VCaP (cell line): ENCODE results near the gene ALOX12.

ENCODE experiments used
- H3K27ac ChIP-seq: fragments of 450-650 bp; 2 replicates; pipeline ENCODE4 v1.5.1; 2017
- CTCF ChIP-seq: fragments of 450-650 bp; conservative IDR thresholded peaks from 2 replicates; pipeline ENCODE4 v1.5.1; 2017; ENCODE audit warnings: mild to moderate bottlenecking, moderate library complexity

Gene ALOX12

GRCh38 chr17:6996256-6997011, 585 bp downstream of the ALOX12 start:
- no peak overlapping the region for H3K27ac ChIP-seq
- no peak for TF ChIP-seq CTCF

DNA sequence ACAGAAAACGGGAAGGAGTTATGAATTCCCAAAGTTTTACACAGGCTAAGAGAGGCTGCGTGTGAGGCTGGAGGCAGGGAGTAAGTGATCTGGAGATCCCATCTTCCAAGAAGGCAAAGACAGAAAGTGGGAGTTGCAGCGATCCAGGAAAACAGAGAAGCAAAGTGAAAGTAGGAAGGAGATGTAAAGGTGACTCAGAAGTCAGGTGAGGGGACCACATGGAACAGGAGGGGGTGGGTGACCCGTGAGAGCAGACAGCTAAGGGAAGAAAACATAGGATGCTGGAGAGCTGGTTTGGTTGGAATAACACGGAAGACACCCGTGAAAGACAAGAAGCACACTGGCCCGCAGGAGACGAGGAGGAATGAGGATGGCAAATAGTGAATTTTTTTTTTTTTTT, 1.3 kb downstream of the ALOX12 start:
- H3K27ac ChIP-seq, result no peak overlapping the region
- TF ChIP-seq CTCF, result no peak

DNA sequence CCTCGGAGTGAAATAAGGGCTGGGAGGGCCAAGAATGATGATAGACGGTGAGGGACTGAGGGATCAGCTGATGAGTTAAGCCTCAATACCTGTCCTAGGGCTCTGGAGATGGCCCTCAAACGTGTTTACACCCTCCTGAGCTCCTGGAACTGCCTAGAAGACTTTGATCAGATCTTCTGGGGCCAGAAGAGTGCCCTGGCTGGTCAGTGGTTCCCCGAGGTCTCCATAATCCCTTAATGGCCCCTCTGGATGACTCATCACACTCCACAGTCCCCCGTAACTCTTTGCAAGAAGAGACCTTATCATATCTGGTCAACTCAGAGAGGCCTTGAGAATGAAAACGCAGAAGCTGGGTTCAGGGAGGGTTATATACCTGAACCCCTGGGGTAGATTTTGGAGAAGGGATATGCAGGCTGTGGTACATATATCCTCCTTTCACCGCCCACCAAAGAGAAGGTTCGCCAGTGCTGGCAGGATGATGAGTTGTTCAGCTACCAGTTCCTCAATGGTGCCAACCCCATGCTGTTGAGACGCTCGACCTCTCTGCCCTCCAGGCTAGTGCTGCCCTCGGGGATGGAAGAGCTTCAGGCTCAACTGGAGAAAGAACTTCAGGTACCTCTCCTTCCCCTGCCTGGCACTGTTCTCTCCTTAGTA, 3.1 kb downstream of the ALOX12 start:
- no peak overlapping the region for H3K27ac ChIP-seq
- TF ChIP-seq CTCF, result no peak

DNA sequence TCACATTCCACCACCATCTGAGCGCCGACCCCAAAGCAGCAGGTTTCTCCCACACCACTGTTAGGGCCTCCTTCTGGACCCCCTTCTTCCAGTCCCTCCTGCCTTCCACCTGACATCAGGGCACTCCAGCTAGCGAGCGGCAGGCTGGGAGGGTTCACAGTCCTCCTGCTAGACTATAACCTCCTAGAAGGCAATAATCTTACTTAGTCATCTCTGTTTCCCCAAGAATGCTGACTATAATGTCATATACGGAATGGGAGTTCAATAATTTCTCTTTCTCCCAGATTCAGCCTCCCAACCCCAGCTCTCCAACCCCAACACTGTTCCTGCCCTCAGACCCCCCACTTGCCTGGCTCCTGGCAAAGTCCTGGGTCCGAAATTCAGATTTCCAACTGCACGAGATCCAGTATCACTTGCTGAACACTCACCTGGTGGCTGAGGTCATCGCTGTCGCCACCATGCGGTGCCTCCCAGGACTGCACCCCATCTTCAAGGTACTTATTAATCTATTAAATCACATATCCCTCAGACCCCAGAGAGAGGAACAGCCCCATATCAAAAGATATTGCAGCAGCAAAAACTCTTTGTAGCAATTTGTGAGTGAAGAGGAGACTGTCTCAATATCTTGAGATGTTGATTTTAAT, 5.6 kb downstream of the ALOX12 start:
- H3K27ac ChIP-seq, result no peak overlapping the region
- TF ChIP-seq CTCF, result peak; percentile 36; the same call in 1 of the 2 replicates

DNA sequence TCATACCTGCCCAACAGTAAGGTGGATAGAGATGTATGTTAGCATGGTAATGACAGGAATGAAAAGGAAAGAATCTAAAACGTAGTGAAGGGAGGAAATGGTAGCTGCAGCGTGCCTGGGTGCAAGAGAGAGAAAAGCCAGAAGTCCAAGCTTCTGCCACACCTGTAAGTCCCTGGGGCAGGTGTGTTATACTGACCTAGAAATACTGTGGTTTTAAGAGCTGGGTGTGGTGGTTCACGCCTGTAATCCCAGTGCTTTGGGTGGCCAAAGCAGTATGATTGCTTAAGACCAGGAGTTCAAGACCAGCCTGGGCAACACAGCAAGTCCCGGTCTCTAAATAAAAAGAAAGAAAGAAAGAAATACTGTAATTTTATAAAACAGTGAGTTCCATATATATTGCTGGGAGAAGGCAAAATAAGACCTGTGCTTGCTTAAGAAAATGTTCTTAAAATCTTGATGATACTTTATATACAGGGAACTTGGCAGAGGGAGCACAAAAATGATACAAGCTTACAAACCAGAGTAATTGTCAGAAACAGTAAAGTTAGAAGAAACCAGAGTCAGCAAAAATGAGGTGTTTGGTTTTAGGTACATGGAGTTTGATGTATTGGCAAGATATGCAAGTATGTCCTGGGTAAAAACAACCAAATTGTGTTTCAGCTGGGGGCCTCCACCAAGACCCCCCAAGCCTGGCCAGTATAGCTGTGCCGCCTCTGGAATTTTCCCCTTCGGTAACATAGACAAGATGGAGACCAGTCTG, 6.6 kb downstream of the ALOX12 start:
- H3K27ac ChIP-seq, result no peak overlapping the region
- no peak for TF ChIP-seq CTCF

DNA sequence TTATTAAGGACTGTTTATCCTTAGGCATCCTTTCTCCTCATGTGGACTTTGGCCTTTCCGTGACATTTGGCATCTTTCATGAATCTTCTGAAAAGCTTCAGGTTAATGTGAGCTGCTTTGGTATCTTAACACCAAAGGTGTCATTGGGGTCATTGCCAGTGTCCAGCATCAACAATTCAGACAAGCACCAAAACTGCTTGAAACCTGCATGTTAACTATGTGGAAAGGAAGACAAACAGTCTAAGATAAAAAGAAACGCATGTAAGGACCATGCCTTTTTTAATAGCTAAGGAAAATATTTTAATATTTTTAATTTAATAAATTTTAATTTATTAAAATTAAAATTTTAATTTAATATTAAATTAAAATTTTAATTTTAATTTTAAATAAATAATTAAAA, 7.9 kb downstream of the ALOX12 start:
- no peak overlapping the region for H3K27ac ChIP-seq
- TF ChIP-seq CTCF, result no peak
